WERI-Rb-1 (cell line): ENCODE measurements around the gene RAB36.
A peak's percentile ranks its signal among the peaks of the same experiment; 100 is the strongest.

Experiments
- DNase-seq: peaks from one replicate; pipeline ENCODE4 v3.0.0-alpha.2; 2020
- H3K27ac ChIP-seq: fragments of 250-450 bp; sonication (Bioruptor Pico); 2 replicates; pipeline ENCODE4 v1.5.1; 2020; ENCODE audit warnings: mild to moderate bottlenecking, moderate library complexity
- H3K27me3 ChIP-seq: fragments of 250-450 bp; sonication (Bioruptor Pico); 2 replicates; pipeline ENCODE4 v1.5.1; 2021; ENCODE audit warnings: mild to moderate bottlenecking, low read depth, moderate library complexity; ENCODE audit not compliant: insufficient read depth, severe bottlenecking
- H3K36me3 ChIP-seq: fragments of 250-450 bp; sonication (Bioruptor Pico); 2 replicates; pipeline ENCODE4 v1.5.1; 2020; ENCODE audit warnings: mild to moderate bottlenecking, moderate library complexity
- H3K4me3 ChIP-seq: 2 replicates; pipeline ENCODE4 v1.5.1; 2011; ENCODE audit warnings: low read depth, mild to moderate bottlenecking, control low read depth, low read length
- H3K9me3 ChIP-seq: fragments of 250-450 bp; sonication (Bioruptor Pico); 2 replicates; pipeline ENCODE4 v1.5.1; 2021; ENCODE audit warnings: mild to moderate bottlenecking, moderate library complexity; ENCODE audit not compliant: severe bottlenecking
- CTCF ChIP-seq: IDR thresholded peaks from 2 replicates; pipeline ENCODE4 v1.5.1; 2011; ENCODE audit warnings: low read depth, mild to moderate bottlenecking, control low read depth, inconsistent platforms, low read length

Gene RAB36

GRCh38 chr22:23180893-23181720 lies 35.8 kb downstream of the RAB36 start:
- Histone ChIP-seq H3K36me3 (peaks cover 38% of the 10 kb centered on the region), H3K9me3 (peaks cover 12% of the 10 kb centered on the region), H3K4me3 (peak overlapping the region; percentile 55), H3K27ac (peak overlapping the region; percentile 90), H3K27me3 (no peaks in the 10 kb centered on the region)
- no peak for DNase-seq
- no peak for TF ChIP-seq CTCF

- peak overlapping the region; percentile 47 for H3K4me3 ChIP-seq
- H3K27ac ChIP-seq: peak overlapping the region; percentile 90
- peaks cover 6% of the 10 kb centered on the region for H3K9me3 ChIP-seq
- no peak for DNase-seq
- peaks cover 43% of the 10 kb centered on the region for H3K36me3 ChIP-seq
- no peaks in the 10 kb centered on the region for H3K27me3 ChIP-seq
- TF ChIP-seq CTCF: no peak
Measured at GRCh38 chr22:23181721-23182308, 36.5 kb downstream of the RAB36 start.

- peak overlapping the region; percentile 47 for H3K4me3 ChIP-seq
- H3K9me3 ChIP-seq: no peaks in the 10 kb centered on the region
- H3K27ac ChIP-seq: peak overlapping the region; percentile 90
- H3K36me3 ChIP-seq: peaks cover 46% of the 10 kb centered on the region
- TF ChIP-seq CTCF: no peak
- no peak for DNase-seq
- H3K27me3 ChIP-seq: no peaks in the 10 kb centered on the region
Measured at GRCh38 chr22:23182309-23183060, 37.2 kb downstream of the RAB36 start.

GRCh38 chr22:23183061-23183698 lies 37.9 kb downstream of the RAB36 start:
- peaks cover 53% of the 10 kb centered on the region for H3K36me3 ChIP-seq
- H3K4me3 ChIP-seq: peak overlapping the region; percentile 47
- DNase-seq: peak; percentile 88
- no peaks in the 10 kb centered on the region for H3K9me3 ChIP-seq
- H3K27me3 ChIP-seq: no peaks in the 10 kb centered on the region
- no peak for TF ChIP-seq CTCF
- peak overlapping the region; percentile 90 for H3K27ac ChIP-seq

GRCh38 chr22:23184100-23184763 lies 39.0 kb downstream of the RAB36 start:
- peak overlapping the region; percentile 90 for H3K27ac ChIP-seq
- no peaks in the 10 kb centered on the region for H3K27me3 ChIP-seq
- no peak for TF ChIP-seq CTCF
- H3K36me3 ChIP-seq: peaks cover 55% of the 10 kb centered on the region
- H3K4me3 ChIP-seq: peak overlapping the region; percentile 20
- DNase-seq: no peak
- H3K9me3 ChIP-seq: no peaks in the 10 kb centered on the region
